ENCODE measurements around the gene TRPM4.

DNA sequence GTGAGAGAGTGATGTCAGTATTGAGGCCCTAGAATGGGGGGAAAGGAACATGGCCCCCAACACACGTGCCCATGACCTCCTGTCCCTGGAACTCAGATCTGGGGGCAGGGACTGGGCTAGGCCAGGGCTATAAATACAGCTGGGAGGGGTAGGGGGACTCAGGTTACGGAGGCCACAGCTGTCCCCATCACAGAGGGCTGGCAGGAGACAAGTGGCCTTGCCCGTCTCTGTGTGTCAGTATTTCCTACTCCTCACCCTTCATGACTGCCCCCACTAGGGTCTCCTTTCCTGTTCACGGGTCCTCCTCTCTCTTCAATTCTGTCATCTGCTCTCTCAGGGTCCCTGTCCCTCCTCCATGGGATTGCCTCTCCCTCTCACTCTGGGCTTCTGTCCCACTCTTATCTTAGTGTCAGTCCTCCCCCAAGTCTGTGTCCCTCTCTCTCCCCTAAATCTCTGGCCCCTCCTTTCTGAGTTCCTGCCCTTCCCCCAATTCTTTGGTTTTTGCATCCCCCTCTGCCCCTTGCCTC lies 1.7 kb upstream of the TRPM4 start:
- TF ChIP-seq, protein P1, sequence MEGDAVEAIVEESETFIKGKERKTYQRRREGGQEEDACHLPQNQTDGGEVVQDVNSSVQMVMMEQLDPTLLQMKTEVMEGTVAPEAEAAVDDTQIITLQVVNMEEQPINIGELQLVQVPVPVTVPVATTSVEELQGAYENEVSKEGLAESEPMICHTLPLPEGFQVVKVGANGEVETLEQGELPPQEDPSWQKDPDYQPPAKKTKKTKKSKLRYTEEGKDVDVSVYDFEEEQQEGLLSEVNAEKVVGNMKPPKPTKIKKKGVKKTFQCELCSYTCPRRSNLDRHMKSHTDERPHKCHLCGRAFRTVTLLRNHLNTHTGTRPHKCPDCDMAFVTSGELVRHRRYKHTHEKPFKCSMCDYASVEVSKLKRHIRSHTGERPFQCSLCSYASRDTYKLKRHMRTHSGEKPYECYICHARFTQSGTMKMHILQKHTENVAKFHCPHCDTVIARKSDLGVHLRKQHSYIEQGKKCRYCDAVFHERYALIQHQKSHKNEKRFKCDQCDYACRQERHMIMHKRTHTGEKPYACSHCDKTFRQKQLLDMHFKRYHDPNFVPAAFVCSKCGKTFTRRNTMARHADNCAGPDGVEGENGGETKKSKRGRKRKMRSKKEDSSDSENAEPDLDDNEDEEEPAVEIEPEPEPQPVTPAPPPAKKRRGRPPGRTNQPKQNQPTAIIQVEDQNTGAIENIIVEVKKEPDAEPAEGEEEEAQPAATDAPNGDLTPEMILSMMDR (IDR thresholded peaks at IDR 0.05): no peak
- no peak for TF ChIP-seq POLR2AphosphoS5 (IDR thresholded peaks at IDR 0.05)
- no peak for TF ChIP-seq POLR2A (IDR thresholded peaks at IDR 0.05)
- no peak for TF ChIP-seq EP300 (IDR thresholded peaks at IDR 0.05)

Data from upper lobe of left lung (tissue), 4 donors.